HS-27A (cell line): ENCODE data around the gene DLAT.
"Not testable (repeated sequence)": the region's sequence is repeated elsewhere in the genome, so short reads cannot be mapped to it uniquely, and the experiment has no call there.

Experiments used
- DNase-seq: peaks from one replicate; pipeline ENCODE4 v3.0.0-alpha.2; 2012; ENCODE audit warnings: low read depth, missing footprints

Gene DLAT

GRCh38 chr11:112050721-112051120 lies 25.5 kb downstream of the DLAT start:
- DNase-seq = no peak

- DNase-seq = no peak
These were observed 26.6 kb downstream of the DLAT start for GRCh38 chr11:112051768-112052167.

- no peak for DNase-seq
These were observed 32.0 kb downstream of the DLAT start for GRCh38 chr11:112057170-112057569.

GRCh38 chr11:112058103-112058502 lies 32.9 kb downstream of the DLAT start:
- DNase-seq = no peak

GRCh38 chr11:112062923-112063322 lies 37.7 kb downstream of the DLAT start:
- no peak for DNase-seq

GRCh38 chr11:112073941-112074811 lies 49.0 kb downstream of the DLAT start, which contains the start of the genes NKAPD1 and PIH1D2:
TSS of gene NKAPD1 (plus strand) at chr11:112074299. CDS start at chr11:112075575, 1,276 bp downstream.
TSS of gene PIH1D2 (minus strand) at chr11:112074017. CDS start at chr11:112073174, 843 bp downstream.
- peak; percentile 69 for DNase-seq

GRCh38 chr11:112082729-112083128 lies 57.5 kb downstream of the DLAT start:
- DNase-seq = no peak

- DNase-seq = no peak
These were observed 60.7 kb downstream of the DLAT start for GRCh38 chr11:112085822-112086421.

- peak; percentile 77 for DNase-seq
These were observed 61.4 kb downstream of the DLAT start, which contains the start of the genes SDHD and TIMM8B for GRCh38 chr11:112086422-112087191. TSS of gene SDHD (plus strand) at chr11:112086873. CDS start at chr11:112086908, 35 bp downstream. TSS of gene TIMM8B (minus strand) at chr11:112086756. CDS start at chr11:112086723, 33 bp downstream.

- DNase-seq = no peak
These were observed 62.0 kb downstream of the DLAT start for GRCh38 chr11:112087212-112087611.

- not testable (repeated sequence) for DNase-seq
These were observed 70.1 kb downstream of the DLAT start for GRCh38 chr11:112095302-112095701.

- no peak for DNase-seq
These were observed 71.0 kb downstream of the DLAT start for GRCh38 chr11:112096194-112096593.

GRCh38 chr11:112097734-112098528 lies 72.7 kb downstream of the DLAT start:
- no peak for DNase-seq

- no peak for DNase-seq
These were observed 75.3 kb downstream of the DLAT start for GRCh38 chr11:112100462-112100861.

GRCh38 chr11:112103446-112103845 lies 78.2 kb downstream of the DLAT start:
- DNase-seq = no peak

GRCh38 chr11:112106070-112106469 lies 80.9 kb downstream of the DLAT start:
- no peak for DNase-seq
